Transverse colon (tissue), 4 donors: ENCODE results near the gene BOD1.

Experiments
- CTCF ChIP-seq, 5 experiments: fragments of 200-600 bp in 3 of 5; fragments of 450-650 bp in 2 of 5; sonication (generic) in 3 of 5; IDR thresholded peaks; 1 replicate in 2 of 5; 2 replicates in 3 of 5; pipeline ENCODE4 v1.5.1; 2016 to 2017; ENCODE audit warnings: antibody characterized with exemption in 5 of 5, inconsistent platforms in 3 of 5, mild to moderate bottlenecking in 2 of 5, moderate library complexity in 1 of 5
- EP300 ChIP-seq: sonication (generic); formaldehyde crosslinking; IDR thresholded peaks from one replicate; pipeline ENCODE4 v1.6.1; 2017; ENCODE audit warnings: antibody characterized with exemption, low read depth
- POLR2A ChIP-seq: fragments of 450-650 bp; IDR thresholded peaks from one replicate; pipeline ENCODE4 v1.6.1; 2016; ENCODE audit warnings: antibody characterized with exemption, mild to moderate bottlenecking, moderate library complexity
- POLR2AphosphoS5 ChIP-seq, 3 donors: sonication (generic); formaldehyde crosslinking; IDR thresholded peaks; one replicate each; pipeline ENCODE4 v1.6.1; 2016; ENCODE audit warnings: antibody characterized with exemption in 3 of 3

- TF ChIP-seq POLR2A: no peak
- TF ChIP-seq CTCF (IDR thresholded peaks at IDR 0.05): no peak
- no peak for TF ChIP-seq POLR2AphosphoS5 (IDR thresholded peaks at IDR 0.05)
- no peak for TF ChIP-seq EP300
Observed at GRCh38 chr5:173568128-173568527, 48.3 kb downstream of the BOD1 start.
